ENCODE results near the gene MYZAP. TPM values are rescaled to one million over a fixed set of nuclear protein-coding genes. Genes with fewer than 3 reads are reported as not detected.

Gene MYZAP
- total and polyA plus RNA-seq, 2 of the 13 experiments (the other 11 are each of a cell fraction or from before 2014, with no cell fraction given) = not detected

DNA sequence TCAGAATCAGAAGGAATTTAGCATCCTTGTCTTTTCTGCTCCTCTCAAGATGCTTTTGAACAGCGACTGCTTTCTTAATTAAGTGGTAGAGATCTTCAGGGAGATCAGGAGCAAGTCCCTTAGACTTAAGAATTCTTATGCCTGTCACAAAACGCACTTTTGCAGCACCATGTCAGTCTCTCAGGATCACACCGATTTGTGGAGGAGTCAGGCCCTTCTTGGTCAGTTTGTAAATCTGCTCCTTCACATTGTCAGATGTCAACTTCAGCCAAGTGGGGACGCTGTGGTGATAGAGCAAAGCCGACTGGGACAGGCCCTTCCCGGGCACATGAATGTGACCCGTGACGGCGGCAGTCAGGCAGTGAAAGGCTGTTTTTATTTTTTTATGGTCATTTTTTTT, 35.7 kb upstream of the MYZAP start:
- in situ Hi-C loops (cut with HindIII; ENCODE audit: extremely low pct_ligation_motif_present, low pct_unique_long_range_greater_than_20kb) = no loop called here

DNA sequence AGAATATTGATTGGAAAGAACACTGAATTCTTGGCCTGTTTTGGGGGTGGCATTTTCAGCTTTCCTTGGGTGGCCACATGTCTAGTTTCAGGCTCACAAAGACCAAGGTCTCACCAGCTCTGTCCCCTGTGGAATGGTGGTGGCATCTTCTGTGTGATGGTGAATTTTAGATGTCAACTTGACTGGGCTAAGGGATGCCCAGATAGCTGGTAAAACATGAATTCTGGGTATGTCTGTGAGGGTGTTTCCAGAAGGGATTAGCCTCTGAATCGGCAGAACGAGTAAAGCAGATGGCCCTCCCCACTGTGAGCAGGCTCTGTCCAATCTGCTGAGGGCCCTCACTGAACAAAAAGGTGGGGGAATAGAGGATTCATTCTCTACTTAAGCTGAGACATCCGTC, 34.4 kb upstream of the MYZAP start:
- FAIRE-seq = no peak
- no TSS peak for BruUV-seq (replicated peaks)
- peaks cover 12% of the 10 kb centered on the region for H3K4me1 ChIP-seq (ENCODE audit: insufficient read depth, low read length)
- no peak for TF ChIP-seq ASH2L (IDR thresholded peaks at IDR 0.05; ENCODE audit: insufficient read length, low read depth, low read length)
- TF ChIP-seq GZF1 (CRISPR knock-in tag; IDR thresholded peaks at IDR 0.05) = no peak
- no peak for TF ChIP-seq ZNF788 (CRISPR knock-in tag; IDR thresholded peaks at IDR 0.05; ENCODE audit: borderline replicate concordance)
- no peak for TF ChIP-seq HMG20A (CRISPR knock-in tag; IDR thresholded peaks at IDR 0.05; ENCODE audit: borderline replicate concordance)
- TF ChIP-seq ZNF703 (CRISPR knock-in tag; IDR thresholded peaks at IDR 0.05; ENCODE audit: borderline replicate concordance) = no peak
- TF ChIP-seq, protein P1, sequence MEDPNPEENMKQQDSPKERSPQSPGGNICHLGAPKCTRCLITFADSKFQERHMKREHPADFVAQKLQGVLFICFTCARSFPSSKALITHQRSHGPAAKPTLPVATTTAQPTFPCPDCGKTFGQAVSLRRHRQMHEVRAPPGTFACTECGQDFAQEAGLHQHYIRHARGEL (CRISPR knock-in tag; IDR thresholded peaks at IDR 0.05) = no peak
- no peak for TF ChIP-seq ZSCAN30 (CRISPR knock-in tag; IDR thresholded peaks at IDR 0.05)
- no peak for TF ChIP-seq GATAD2A (CRISPR knock-in tag; IDR thresholded peaks at IDR 0.05)
- TF ChIP-seq NFYC (CRISPR knock-in tag; IDR thresholded peaks at IDR 0.05) = no peak
- TF ChIP-seq ZNF83 (CRISPR knock-in tag; IDR thresholded peaks at IDR 0.05; ENCODE audit: borderline replicate concordance) = no peak
- no peak for TF ChIP-seq ATRX (CRISPR knock-in tag; IDR thresholded peaks at IDR 0.05; ENCODE audit: borderline replicate concordance)
- no peak for TF ChIP-seq CHCHD3 (CRISPR knock-in tag; IDR thresholded peaks at IDR 0.05)
- no peak for TF ChIP-seq ZNF780A (CRISPR knock-in tag; IDR thresholded peaks at IDR 0.05)
- no peak for TF ChIP-seq HNRNPUL1 (IDR thresholded peaks at IDR 0.05; ENCODE audit: low read depth, low read length)
- TF ChIP-seq RFXANK (CRISPR knock-in tag; IDR thresholded peaks at IDR 0.05) = no peak
- TF ChIP-seq NR2F6 (IDR thresholded peaks at IDR 0.05) = no peak
- no peak for TF ChIP-seq NR2F6 (CRISPR knock-in tag; IDR thresholded peaks at IDR 0.05)
- no peak for TF ChIP-seq XRCC5 (optimal IDR thresholded peaks at IDR 0.05; ENCODE audit: low read length)

More for the DNA sequence above, 35.7 kb upstream of the MYZAP start:
- TF ChIP-seq ZMYM2 (CRISPR knock-in tag; IDR thresholded peaks at IDR 0.05) (no peak), FOXO1 (CRISPR knock-in tag; IDR thresholded peaks at IDR 0.05) (no peak), ZNF781 (CRISPR knock-in tag; IDR thresholded peaks at IDR 0.05; ENCODE audit: borderline replicate concordance, not compliant biosample characterization) (no peak)
- Histone ChIP-seq H3K4me1 (ENCODE audit: insufficient read depth, low read length) (peaks cover 24% of the 10 kb centered on the region), H4K20me1 (ENCODE audit: insufficient read depth, low read length) (no peaks in the 10 kb centered on the region), H3K27me3 (ENCODE audit: control insufficient read depth in 1 of 2, insufficient read depth in 2 of 2, low read length in 2 of 2) (no peaks in the 10 kb centered on the region), H3K36me3 (replicated peaks in 1 of 2; ENCODE audit: control insufficient read depth in 1 of 2, insufficient read depth in 2 of 2, low read length in 2 of 2) (no peaks in the 10 kb centered on the region), H3K4me2 (ENCODE audit: low read depth, low read length) (no peak overlapping the region), H3K79me2 (ENCODE audit: insufficient read depth, low read length) (no peaks in the 10 kb centered on the region), H3K9me3 (ENCODE audit: low read length) (no peaks in the 10 kb centered on the region), H3K9ac (ENCODE audit: insufficient read depth, low read depth, low read length) (no peak overlapping the region), H3K27ac (ENCODE audit: extremely low read length, insufficient read depth, low read length) (no peak overlapping the region), H2AFZ (ENCODE audit: low read length) (no peak overlapping the region), H3K4me3 (replicated peaks in 1 of 3; ENCODE audit: insufficient read depth in 1 of 3, low read depth in 2 of 3, low read length in 3 of 3) (no peak overlapping the region)
- CTCF ChIA-PET (ENCODE audit: low intra/inter-chr PET ratio, low total read pairs) = no interaction called here
- ATAC-seq (no peak), FAIRE-seq (no peak), DNase-seq (ENCODE audit: low spot score) (no peak)
- 76% methylated on average over 9 of the region's 9 CpGs for WGBS (ENCODE audit: low lambda C conversion rate)
- intact Hi-C loops (cut with micrococcal nuclease; ENCODE audit: unreplicated experiment) = no loop called here
- no TSS peak for BruUV-seq (replicated peaks)
- POLR2A ChIA-PET = no interaction called here

More for the DNA sequence above, 34.4 kb upstream of the MYZAP start:
- H3K27me3 ChIP-seq (ENCODE audit: control insufficient read depth in 1 of 2, insufficient read depth in 2 of 2, low read length in 2 of 2) = no peaks in the 10 kb centered on the region
- intact Hi-C loops (cut with micrococcal nuclease; ENCODE audit: unreplicated experiment) (no loop called here), in situ Hi-C loops (cut with HindIII; ENCODE audit: extremely low pct_ligation_motif_present, low pct_unique_long_range_greater_than_20kb) (no loop called here)
- H3K4me2 ChIP-seq (ENCODE audit: low read depth, low read length) = no peak overlapping the region
- WGBS (ENCODE audit: low lambda C conversion rate) = 60% methylated on average over 1 of the region's 3 CpGs
- H3K9me3 ChIP-seq (ENCODE audit: low read length) = no peaks in the 10 kb centered on the region
- no peak overlapping the region for H2AFZ ChIP-seq (ENCODE audit: low read length)
- no peak overlapping the region for H3K27ac ChIP-seq (ENCODE audit: extremely low read length, insufficient read depth, low read length)
- no peak overlapping the region for H3K9ac ChIP-seq (ENCODE audit: insufficient read depth, low read depth, low read length)
- ChIA-PET CTCF (ENCODE audit: low intra/inter-chr PET ratio, low total read pairs) (no interaction called here), POLR2A (no interaction called here)
- no peak for ATAC-seq
- no peak for DNase-seq (ENCODE audit: low spot score)
- no peaks in the 10 kb centered on the region for H4K20me1 ChIP-seq (ENCODE audit: insufficient read depth, low read length)
- no peaks in the 10 kb centered on the region for H3K79me2 ChIP-seq (ENCODE audit: insufficient read depth, low read length)
- no peaks in the 10 kb centered on the region for H3K36me3 ChIP-seq (replicated peaks in 1 of 2; ENCODE audit: control insufficient read depth in 1 of 2, insufficient read depth in 2 of 2, low read length in 2 of 2)
- H3K4me3 ChIP-seq (replicated peaks in 1 of 3; ENCODE audit: insufficient read depth in 1 of 3, low read depth in 2 of 3, low read length in 3 of 3) = no peak overlapping the region
